Cardiac muscle cell (in vitro differentiated cells and primary cell): ENCODE results near the gene SDC1. TPM values are rescaled to one million over a fixed set of nuclear protein-coding genes. Genes with fewer than 3 reads are reported as not detected.

Source experiments
- DNase-seq, 2 donors: peaks; one replicate each; pipeline versions ENCODE4 v3.0.0 to v3.0.0-alpha.2; 2010 to 2017; ENCODE audit warnings: low read depth in 1 of 2, low spot score in 1 of 2
- H3K27ac ChIP-seq: fragments of 200-600 bp; sonication (generic); 2 replicates; pipeline ENCODE4 v1.5.1; 2016
- H3K27me3 ChIP-seq: fragments of 200-600 bp; sonication (generic); 2 replicates; pipeline ENCODE4 v1.6.0; 2016; ENCODE audit warnings: control low read depth
- H3K36me3 ChIP-seq: fragments of 200-600 bp; sonication (generic); 2 replicates; pipeline ENCODE4 v1.5.1; 2016; ENCODE audit warnings: control low read depth
- H3K4me1 ChIP-seq: fragments of 200-600 bp; sonication (generic); 2 replicates; pipeline ENCODE4 v1.8.1; 2017; ENCODE audit warnings: low read depth, mild to moderate bottlenecking, mixed run types
- H3K4me3 ChIP-seq: fragments of 200-600 bp; sonication (generic); 2 replicates; pipeline ENCODE4 v1.5.1; 2016; ENCODE audit warnings: mild to moderate bottlenecking
- H3K9me3 ChIP-seq: fragments of 200-600 bp; sonication (generic); 2 replicates; pipeline ENCODE4 v1.5.1; 2017; ENCODE audit warnings: low read depth, mild to moderate bottlenecking, control low read depth
- polyA plus RNA-seq: library from polyadenylated mRNA; unstranded; fragments of >200 nt; fragmentation: Nextera tagmentation; extraction: Ambion mirVana; gene quantifications from 2 replicates; pipeline ENCODE4 v1.2.1, GENCODE V29; 2016
- total RNA-seq: library from RNA; depleted of rRNA; stranded (reverse); fragments of >200 nt; gene quantifications from 2 replicates; pipeline ENCODE4 v1.2.3, GENCODE V29; 2016
- TF ChIP-seq, protein P1 (sequence below): IDR thresholded peaks from 2 replicates; pipeline ENCODE4 v1.5.1; 2012; ENCODE audit warnings: low read depth, mild to moderate bottlenecking, low read length

Gene SDC1
- total and polyA plus RNA-seq, 2 experiments from 2014 or later, result 13.3 to 14.0 TPM

DNA sequence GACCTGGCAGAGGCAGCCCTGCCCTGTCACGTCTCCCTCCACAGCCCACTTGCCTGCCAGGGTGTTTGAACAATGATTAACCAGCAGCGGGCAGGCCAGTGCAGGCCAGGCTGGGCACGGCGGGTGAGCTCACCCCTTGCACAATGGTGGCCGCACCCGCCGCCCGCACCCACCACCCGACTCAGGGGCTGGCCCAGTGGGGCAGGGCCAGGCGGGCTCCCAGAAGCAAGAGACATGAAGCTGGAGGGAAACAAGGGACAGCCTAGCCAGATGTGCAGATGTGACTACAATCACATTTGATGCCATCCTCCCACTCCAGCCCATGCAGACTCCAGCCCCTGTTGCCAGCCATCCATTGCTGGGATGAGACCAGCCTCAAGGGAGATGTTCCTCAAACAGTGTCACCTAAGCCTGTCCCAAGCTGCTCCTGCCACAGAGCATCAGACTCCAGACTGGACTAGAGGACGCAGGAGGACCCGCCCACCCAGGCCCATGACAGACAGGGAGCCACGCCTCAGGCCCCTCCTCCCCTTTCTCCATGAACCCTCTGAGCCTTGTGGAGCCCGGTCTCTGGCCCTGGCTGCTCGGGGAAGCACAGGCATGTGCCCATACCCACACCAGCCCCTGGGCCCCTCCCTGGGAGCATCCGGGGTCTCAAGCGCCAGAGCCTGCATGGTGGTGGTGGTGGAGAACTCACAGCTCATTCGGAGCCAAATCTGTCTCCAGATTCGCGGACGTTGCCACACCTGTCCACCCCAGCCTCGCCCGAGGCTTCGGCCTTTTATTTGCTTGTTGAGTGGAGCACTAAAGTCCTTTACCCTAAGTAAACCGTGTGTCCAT lies 45.0 kb downstream of the SDC1 start:
- Histone ChIP-seq H3K36me3 (no peaks in the 10 kb centered on the region), H3K9me3 (no peaks in the 10 kb centered on the region), H3K4me3 (no peak overlapping the region), H3K27ac (no peak overlapping the region), H3K27me3 (no peaks in the 10 kb centered on the region), H3K4me1 (no peaks in the 10 kb centered on the region)
- no peak for DNase-seq
- TF ChIP-seq, protein P1, sequence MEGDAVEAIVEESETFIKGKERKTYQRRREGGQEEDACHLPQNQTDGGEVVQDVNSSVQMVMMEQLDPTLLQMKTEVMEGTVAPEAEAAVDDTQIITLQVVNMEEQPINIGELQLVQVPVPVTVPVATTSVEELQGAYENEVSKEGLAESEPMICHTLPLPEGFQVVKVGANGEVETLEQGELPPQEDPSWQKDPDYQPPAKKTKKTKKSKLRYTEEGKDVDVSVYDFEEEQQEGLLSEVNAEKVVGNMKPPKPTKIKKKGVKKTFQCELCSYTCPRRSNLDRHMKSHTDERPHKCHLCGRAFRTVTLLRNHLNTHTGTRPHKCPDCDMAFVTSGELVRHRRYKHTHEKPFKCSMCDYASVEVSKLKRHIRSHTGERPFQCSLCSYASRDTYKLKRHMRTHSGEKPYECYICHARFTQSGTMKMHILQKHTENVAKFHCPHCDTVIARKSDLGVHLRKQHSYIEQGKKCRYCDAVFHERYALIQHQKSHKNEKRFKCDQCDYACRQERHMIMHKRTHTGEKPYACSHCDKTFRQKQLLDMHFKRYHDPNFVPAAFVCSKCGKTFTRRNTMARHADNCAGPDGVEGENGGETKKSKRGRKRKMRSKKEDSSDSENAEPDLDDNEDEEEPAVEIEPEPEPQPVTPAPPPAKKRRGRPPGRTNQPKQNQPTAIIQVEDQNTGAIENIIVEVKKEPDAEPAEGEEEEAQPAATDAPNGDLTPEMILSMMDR, result no peak

DNA sequence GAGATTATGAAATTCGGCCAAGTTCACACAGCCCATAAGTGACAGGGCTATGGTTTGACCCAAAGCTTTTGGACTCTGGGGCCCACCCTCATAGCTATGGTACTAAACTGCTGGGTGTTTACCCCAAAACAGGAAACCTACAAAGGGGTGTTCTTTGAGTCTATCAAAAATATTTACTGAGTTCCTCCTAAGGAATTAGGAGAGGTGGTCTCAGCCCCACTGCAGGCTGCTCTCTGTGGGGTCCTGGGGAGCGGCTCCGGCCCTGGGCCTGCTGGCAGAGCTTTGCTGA lies 45.5 kb downstream of the SDC1 start:
- Histone ChIP-seq H3K4me1 (no peaks in the 10 kb centered on the region), H3K4me3 (no peak overlapping the region), H3K36me3 (no peaks in the 10 kb centered on the region), H3K9me3 (no peaks in the 10 kb centered on the region), H3K27me3 (no peaks in the 10 kb centered on the region), H3K27ac (no peak overlapping the region)
- no peak for DNase-seq
- TF ChIP-seq, protein P1, result no peak

DNA sequence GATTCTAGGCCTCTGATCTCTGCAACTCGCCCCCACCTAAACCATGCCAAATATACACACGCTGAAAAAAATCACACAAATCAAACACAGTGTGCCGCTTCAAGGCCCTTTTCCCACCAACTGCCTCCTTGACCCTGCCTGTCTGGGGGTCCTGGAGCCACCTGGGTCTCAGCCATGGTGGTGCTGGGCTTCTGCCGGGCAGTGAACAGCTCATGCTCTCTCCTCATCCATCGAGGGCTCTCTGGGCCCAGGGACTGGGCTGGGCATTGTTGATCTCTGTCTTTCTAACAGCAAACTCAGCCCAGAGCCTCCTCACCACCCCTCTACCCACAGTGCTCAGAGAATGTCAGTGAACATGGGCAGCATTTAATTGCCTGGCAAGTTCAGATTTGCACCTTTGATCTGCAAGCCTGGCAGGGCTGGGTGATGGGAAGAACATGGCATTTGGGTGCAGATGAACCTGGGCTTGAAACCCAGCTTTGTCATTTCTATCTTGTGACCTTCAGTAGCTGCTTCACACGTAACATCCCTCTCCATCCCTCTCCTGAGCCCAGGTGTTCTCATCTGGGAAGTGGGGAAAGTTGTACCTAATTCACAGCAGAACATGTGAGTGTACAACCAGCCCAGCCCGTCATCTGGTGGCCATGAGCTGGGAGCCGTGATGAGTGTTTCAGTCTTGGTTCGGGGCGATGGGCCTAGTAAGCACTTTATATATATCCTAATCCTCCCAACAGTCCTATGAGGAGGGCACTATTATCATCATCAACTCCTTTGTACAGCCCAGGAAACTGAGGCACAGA lies 46.1 kb downstream of the SDC1 start:
- H3K27ac ChIP-seq, result no peak overlapping the region
- H3K4me1 ChIP-seq, result no peaks in the 10 kb centered on the region
- TF ChIP-seq, protein P1, result no peak
- H3K27me3 ChIP-seq, result no peaks in the 10 kb centered on the region
- H3K4me3 ChIP-seq, result no peak overlapping the region
- H3K36me3 ChIP-seq, result no peaks in the 10 kb centered on the region
- no peak for DNase-seq
- no peaks in the 10 kb centered on the region for H3K9me3 ChIP-seq

DNA sequence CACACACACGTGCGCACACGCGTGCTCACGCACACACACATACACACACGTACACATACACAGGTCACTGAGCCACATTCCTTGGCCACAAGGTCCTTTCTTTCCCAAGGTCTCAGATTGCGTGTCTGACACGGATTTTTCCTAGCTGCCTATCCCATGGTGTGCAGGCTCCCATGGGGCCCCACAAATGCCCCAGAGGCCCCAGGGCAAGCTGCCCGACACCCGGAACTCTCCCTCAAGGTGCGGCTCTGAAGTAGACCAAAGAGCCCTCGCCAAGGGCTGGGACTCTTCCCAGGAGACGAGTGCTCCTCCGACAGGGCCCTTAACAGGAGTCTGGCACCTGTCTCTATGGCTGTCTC lies 46.7 kb downstream of the SDC1 start:
- H3K4me3 ChIP-seq, result no peak overlapping the region
- H3K27ac ChIP-seq, result no peak overlapping the region
- H3K9me3 ChIP-seq, result no peaks in the 10 kb centered on the region
- no peaks in the 10 kb centered on the region for H3K27me3 ChIP-seq
- peaks cover under 1% of the 10 kb centered on the region for H3K4me1 ChIP-seq
- DNase-seq, result no peak
- TF ChIP-seq, protein P1, result no peak
- H3K36me3 ChIP-seq, result no peaks in the 10 kb centered on the region

DNA sequence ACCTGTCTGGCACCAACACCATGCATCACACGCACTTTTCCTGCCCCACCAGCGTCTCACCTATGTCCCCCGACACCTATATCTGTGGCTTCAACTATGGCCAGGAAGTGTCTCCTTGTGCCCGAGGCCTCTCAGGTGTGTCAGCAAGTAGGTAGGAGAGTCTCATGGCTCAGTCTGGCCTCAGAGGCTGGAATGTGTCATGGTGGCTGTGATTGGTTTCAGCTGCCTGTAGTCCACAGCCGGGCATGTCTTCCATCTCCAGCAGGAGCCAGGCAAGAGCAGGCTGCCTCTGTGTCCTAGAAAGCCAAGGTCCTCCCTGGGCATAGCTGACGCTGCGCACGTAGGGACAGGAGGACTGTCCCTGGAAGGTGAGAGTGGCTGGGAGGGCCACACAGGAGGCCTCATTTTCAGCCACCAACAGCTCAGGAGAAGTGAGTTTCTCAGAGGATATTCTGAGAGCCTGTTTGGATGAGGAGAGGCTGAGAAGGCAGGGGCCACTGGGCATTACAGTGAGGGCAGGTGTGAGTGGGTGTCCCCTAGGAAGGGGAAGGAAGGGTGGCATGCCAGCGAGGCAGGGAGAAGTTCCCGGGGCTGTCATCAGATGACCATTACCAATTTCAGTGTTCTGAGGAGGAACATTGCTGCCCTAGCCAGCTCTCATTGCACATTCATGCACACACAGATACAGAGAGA lies 47.2 kb downstream of the SDC1 start:
- no peaks in the 10 kb centered on the region for H3K36me3 ChIP-seq
- no peak for DNase-seq

More for the DNA sequence above, 47.2 kb downstream of the SDC1 start:
- no peaks in the 10 kb centered on the region for H3K9me3 ChIP-seq
- peaks cover 4% of the 10 kb centered on the region for H3K4me1 ChIP-seq
- no peak overlapping the region for H3K4me3 ChIP-seq
- TF ChIP-seq, protein P1, result no peak
- H3K27me3 ChIP-seq, result no peaks in the 10 kb centered on the region
- H3K27ac ChIP-seq, result no peak overlapping the region
